IPS DF 4.7 (cell line): Measurements from ENCODE around the gene STAT5B.
"Not testable (repeated sequence)": the region's sequence is repeated elsewhere in the genome, so short reads cannot be mapped to it uniquely, and the experiment has no call there.

ENCODE experiments used
- DNase-seq: peaks from one replicate; pipeline ENCODE4 v3.0.0-alpha.2; 2013; ENCODE audit warnings: low spot score; ENCODE audit errors: extremely low read depth

Gene STAT5B

GRCh38 chr17:42193969-42194899 lies 82.0 kb downstream of the STAT5B start, which contains the start of gene GHDC:
TSS of gene GHDC (minus strand) at chr17:42194494. CDS start at chr17:42193581, 913 bp downstream.
- no peak for DNase-seq

- no peak for DNase-seq
Observed at GRCh38 chr17:42193216-42193968, 82.8 kb downstream of the STAT5B start.

DNA sequence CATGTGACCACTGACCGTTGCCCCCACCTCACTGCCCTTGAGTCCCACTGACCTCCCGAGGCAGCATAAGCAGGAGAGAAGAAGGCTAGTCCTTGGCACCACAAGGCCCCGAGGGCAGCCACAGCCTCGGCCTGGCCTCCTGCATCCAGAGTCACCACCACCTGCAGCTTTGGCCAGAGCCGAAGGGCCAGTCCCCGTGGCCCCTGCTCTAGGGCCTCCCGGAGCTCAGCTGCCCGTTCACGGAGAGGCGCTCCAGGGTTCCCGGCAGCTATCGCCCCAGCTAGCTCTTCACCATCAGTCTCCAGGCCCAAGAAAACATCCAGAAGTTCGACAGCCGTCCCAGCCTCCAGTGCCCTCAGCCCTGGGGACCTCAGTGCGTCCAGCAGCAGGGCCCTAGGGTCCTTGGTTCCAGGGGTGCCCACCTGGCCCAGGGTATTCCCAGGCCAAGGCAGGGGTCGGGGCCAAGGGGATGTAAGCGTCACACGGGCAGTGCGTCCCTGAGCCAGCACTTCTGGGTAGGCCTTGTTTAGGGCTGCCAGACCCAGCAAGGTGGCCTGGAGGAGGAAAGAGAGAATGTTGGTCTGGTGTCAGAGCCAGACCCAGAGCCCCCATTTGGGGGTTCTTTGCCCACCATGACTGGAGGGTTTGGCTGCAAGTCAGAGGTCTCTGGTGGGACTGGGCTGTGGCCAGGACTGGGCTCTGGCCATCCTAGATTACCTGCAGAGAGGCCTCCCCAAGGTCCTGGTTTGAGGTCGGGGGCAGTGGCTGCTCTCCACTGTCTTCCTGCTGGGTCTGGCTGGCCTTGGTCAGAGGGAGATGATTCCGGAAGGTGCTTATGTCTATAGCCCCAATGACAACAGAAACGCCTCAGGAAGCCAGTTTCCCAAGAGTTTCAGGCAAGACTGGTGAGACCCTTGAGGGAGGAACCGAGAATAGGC lies 83.7 kb downstream of the STAT5B start:
- no peak for DNase-seq

- DNase-seq: no peak
Observed at GRCh38 chr17:42191275-42191608, 84.9 kb downstream of the STAT5B start.

- no peak for DNase-seq
Observed at GRCh38 chr17:42190491-42191274, 85.5 kb downstream of the STAT5B start.

DNA sequence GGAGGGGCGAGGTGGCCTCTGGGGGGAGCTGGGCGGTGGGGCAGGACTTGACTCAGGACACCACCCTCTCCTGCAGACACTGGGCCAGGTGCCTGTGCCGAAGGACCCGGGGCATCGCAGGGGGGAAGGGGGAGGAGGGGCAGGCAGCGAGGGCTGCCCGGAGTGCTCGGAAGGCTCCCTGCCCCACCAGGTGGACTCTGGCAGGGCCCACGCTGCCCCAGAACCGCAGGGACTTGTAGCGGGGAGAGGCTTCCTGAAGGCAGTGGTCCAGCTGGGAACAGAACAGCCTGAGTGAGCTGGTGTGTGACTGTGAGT lies 86.6 kb downstream of the STAT5B start:
- DNase-seq: no peak

- no peak for DNase-seq
Observed at GRCh38 chr17:42188749-42189650, 87.2 kb downstream of the STAT5B start.

GRCh38 chr17:42187833-42188232 lies 88.4 kb downstream of the STAT5B start:
- DNase-seq: no peak

- not testable (repeated sequence) for DNase-seq
Observed at GRCh38 chr17:42186191-42186590, 90.0 kb downstream of the STAT5B start.

- no peak for DNase-seq
Observed at GRCh38 chr17:42185621-42185930, 90.6 kb downstream of the STAT5B start.

GRCh38 chr17:42184713-42185620 lies 91.2 kb downstream of the STAT5B start, which contains the start of gene HCRT:
TSS of gene HCRT (minus strand) at chr17:42185452. CDS start at chr17:42185365, 87 bp downstream.
- no peak for DNase-seq

DNA sequence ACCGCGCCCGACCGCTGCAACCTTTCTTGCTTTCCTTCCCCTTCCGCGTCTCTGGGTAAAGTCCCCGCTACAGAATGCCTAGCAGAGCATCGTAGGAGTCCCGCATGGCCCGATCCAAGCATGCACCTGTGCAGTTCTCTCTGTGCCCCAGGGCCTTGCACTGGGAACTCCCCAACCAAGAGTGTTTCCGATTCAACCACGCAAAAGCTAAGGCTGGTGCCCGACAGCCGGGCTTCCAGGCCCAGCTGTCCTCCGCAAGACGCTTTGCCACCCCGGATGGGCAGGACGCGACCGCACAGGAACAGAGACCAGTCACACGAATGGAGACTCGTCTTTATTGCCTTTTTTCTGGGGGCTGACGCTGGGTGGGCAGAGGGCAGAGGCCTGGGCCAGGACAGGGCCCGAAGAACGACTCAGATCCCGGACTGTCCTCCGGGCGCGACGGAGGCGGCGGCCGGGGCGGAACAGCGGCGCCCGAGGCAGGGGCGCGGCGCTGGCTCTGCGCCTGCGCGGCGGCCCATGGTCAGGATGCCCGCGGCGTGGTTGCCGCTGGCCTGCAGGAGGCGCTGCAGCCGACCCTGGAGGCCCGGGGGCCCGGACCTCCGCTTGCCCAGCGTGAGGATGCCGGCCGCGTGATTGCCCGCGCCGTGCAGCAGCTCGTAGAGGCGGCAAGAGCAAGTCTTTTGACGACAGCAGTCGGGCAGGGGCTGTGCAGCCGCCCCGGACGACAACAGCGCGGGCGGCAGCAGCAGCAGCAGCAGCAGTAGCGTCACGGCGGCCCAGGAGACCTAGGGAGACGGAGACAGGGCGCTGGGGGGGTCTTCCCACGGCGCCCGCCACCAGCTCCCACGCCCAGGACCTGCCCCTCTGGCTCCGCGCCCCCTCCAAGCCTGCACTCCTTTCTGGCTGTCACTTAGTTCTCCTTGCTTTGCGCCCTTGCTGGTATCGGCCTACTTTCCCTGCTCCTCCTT lies 92.2 kb downstream of the STAT5B start:
- DNase-seq: no peak

GRCh38 chr17:42182927-42183734 lies 93.1 kb downstream of the STAT5B start:
- DNase-seq: no peak

GRCh38 chr17:42181851-42182207 lies 94.4 kb downstream of the STAT5B start:
- DNase-seq: no peak

DNA sequence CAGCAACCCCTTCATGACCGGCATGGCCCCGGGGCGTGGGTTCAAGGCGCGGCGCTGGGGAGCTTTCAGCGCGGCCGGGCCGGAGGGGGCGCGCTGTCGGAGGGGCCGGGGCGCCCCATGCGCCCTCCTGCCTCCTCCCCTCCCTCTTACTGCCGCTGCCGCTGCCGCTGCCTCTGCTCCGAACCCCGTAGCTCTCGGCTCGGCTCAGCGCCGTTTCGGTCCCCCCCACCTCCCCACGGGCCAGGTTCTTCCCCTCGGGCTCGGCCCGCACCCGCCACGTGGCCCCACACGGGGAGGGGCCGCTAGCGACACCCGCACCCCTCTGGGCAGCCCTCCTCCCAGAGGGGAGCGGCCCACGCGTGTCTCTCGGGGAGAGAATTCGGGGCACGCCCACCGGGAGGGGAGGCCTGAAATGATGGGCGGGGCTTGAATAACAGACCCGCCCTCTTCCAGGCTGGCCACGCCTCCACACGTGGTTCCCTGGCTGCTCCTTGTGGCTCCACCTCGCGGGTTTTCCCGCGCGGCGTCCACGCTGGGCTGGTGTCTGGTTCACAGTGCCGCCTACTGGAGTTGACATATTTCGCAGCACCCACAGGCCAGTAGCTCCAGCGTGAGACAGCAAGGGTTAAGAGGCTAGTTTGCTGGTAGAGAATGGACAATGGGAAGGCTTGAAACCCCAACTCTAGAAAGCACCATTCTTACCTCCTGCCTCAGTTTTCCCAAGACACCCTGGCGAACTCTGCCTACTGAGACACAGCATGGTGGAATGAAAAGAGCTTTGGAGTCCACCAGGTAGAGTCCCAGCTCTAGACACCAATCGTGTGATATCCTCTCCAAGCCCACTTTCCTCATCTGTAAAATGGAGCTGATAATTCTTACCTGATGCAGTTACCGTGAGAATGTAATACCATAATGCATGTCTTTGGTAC lies 95.0 kb downstream of the STAT5B start, which contains the start of gene KCNH4:
Gene KCNH4 (minus strand): TSS at position 221 of the 929 bp plus-strand sequence. CDS start 197 bp downstream, at position 24.
- DNase-seq: no peak
